Measurements from ENCODE around the gene RBM28. TPM values are rescaled to one million over a fixed set of nuclear protein-coding genes. Genes with fewer than 3 reads are reported as not detected.
A peak's percentile ranks its signal among the peaks of the same experiment; 100 is the strongest.

RBM28 gene
- total and polyA plus RNA-seq, 8 donors: 8.1 to 319 (median 25.9) TPM

DNA sequence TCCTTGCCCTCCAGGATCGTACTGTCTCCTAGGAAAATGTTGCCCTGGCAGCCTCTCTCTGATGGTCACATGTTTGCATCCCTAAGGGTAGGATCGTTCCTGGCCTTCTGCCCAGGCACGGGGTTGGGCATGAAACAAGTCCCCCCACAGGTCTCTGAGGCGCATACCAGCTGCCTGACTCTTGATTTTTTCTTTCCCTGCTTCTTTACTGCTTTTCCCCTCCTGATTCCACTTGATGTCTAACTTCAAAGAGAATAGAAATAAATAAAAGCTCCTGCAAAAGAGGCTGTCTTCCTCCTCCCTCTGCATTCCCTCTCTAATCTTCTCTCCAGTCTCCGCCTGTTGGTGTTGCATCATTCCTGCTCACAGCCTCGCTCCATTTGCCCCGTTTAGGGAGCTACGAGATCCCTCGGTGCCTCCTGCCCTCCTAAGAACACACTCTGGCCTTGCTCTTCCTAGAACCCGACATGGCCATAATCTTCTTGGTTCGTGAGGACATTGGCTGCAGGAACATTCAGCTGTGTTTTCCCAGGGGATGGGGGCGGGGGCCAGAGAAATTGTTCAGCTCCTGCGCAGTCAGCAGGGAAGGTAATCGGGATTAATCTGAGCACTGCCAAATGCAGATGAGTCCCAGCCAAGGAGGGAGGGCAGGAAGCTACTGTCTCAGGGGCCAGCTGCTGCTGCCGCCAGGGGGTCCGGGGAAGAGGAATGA lies 76.7 kb downstream of the RBM28 start:
- H3K9me3 ChIP-seq: no peaks in the 10 kb centered on the region
- peaks cover 0 to 22% (median 19%) of the 10 kb centered on the region in 3 donors for H3K27me3 ChIP-seq
- H3K4me3 ChIP-seq: peak overlapping the region; percentile 1 to 19 (median 14)
- H3K27ac ChIP-seq: peak overlapping the region in 2 of 5 donors; percentile 33 to 73
- peak; percentile 61 to 82 for DNase-seq
- peaks cover 29 to 54% (median 39%) of the 10 kb centered on the region in 4 donors for H3K4me1 ChIP-seq
- intact Hi-C loops (cut with DNase I; ENCODE audit: low total_unique reads): no loop called here
- H3K36me3 ChIP-seq: no peaks in the 10 kb centered on the region
- WGBS, 5 donors: 16 to 25% (median 23%) methylated on average over 16 of the region's 16 CpGs
- no peak for TF ChIP-seq POLR2AphosphoS5 (IDR thresholded peaks at IDR 0.05)
- TF ChIP-seq, protein P1, sequence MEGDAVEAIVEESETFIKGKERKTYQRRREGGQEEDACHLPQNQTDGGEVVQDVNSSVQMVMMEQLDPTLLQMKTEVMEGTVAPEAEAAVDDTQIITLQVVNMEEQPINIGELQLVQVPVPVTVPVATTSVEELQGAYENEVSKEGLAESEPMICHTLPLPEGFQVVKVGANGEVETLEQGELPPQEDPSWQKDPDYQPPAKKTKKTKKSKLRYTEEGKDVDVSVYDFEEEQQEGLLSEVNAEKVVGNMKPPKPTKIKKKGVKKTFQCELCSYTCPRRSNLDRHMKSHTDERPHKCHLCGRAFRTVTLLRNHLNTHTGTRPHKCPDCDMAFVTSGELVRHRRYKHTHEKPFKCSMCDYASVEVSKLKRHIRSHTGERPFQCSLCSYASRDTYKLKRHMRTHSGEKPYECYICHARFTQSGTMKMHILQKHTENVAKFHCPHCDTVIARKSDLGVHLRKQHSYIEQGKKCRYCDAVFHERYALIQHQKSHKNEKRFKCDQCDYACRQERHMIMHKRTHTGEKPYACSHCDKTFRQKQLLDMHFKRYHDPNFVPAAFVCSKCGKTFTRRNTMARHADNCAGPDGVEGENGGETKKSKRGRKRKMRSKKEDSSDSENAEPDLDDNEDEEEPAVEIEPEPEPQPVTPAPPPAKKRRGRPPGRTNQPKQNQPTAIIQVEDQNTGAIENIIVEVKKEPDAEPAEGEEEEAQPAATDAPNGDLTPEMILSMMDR (IDR thresholded peaks at IDR 0.05): no peak
- no peak for TF ChIP-seq POLR2A (IDR thresholded peaks at IDR 0.05)
- no peak for TF ChIP-seq EP300 (IDR thresholded peaks at IDR 0.05)

DNA sequence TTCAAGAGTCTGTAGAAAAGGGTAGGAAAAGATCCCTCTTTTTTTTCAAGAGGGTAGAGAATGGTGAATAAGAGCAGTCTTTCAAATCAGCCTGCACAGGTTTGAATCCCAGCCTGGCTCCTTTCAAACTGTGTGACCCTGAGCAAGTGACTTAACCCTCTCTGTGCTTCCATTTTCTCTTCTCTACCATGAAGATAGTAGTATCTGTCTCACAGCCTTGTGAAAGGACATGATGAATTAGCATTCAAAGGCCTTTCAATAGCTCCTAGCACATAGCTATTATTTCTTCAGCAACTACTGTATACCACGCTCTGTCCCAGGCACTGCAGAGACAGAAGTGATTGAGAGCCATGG lies 77.2 kb downstream of the RBM28 start:
- Histone ChIP-seq H3K27ac (peak overlapping the region in 1 of 5 donors; percentile 73), H3K4me3 (peak overlapping the region in 2 of 4 donors; percentile 1 to 11), H3K9me3 (no peaks in the 10 kb centered on the region), H3K4me1 (peaks cover 28 to 48% (median 34%) of the 10 kb centered on the region in 4 donors), H3K27me3 (peaks cover 0 to 17% (median 14%) of the 10 kb centered on the region in 3 donors), H3K36me3 (no peaks in the 10 kb centered on the region)
- no peak for TF ChIP-seq EP300 (IDR thresholded peaks at IDR 0.05)
- TF ChIP-seq POLR2AphosphoS5 (IDR thresholded peaks at IDR 0.05): no peak
- TF ChIP-seq POLR2A (IDR thresholded peaks at IDR 0.05): no peak
- intact Hi-C loops (cut with DNase I; ENCODE audit: low total_unique reads): no loop called here
- 72 to 89% (median 82%) methylated on average over 1 of the region's 1 CpG for WGBS, 5 donors
- no peak for DNase-seq

DNA sequence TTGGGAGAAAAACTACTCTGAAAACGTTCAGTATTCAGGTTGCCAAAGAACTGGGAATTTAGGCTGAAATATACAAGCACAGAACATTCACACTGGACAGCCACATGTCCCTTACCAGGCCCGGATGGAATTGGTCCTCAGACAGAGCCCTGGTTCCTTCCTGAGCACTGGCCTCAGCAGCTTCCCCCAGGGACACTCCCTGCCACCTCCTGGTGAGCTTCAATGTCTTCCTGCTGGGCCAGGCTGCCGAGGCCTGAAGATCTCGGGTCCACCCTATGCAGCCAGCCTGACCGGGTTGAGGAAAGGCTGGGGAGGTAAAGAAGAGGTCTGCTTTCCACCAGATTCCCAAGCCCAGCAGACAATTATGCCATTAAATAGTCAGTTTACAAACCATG lies 77.8 kb downstream of the RBM28 start:
- TF ChIP-seq EP300 (IDR thresholded peaks at IDR 0.05): no peak
- peaks cover 23 to 42% (median 29%) of the 10 kb centered on the region in 4 donors for H3K4me1 ChIP-seq
- no peaks in the 10 kb centered on the region for H3K36me3 ChIP-seq
- 48 to 60% (median 56%) methylated on average over 5 of the region's 5 CpGs for WGBS, 5 donors
- H3K9me3 ChIP-seq: no peaks in the 10 kb centered on the region
- peak overlapping the region in 1 of 5 donors; percentile 73 for H3K27ac ChIP-seq
- intact Hi-C loops (cut with DNase I; ENCODE audit: low total_unique reads): no loop called here
- no peak overlapping the region for H3K4me3 ChIP-seq
- DNase-seq: peak in 1 of 2 donors; percentile 15
- H3K27me3 ChIP-seq: peaks cover 0 to 10% (median 8%) of the 10 kb centered on the region in 3 donors

DNA sequence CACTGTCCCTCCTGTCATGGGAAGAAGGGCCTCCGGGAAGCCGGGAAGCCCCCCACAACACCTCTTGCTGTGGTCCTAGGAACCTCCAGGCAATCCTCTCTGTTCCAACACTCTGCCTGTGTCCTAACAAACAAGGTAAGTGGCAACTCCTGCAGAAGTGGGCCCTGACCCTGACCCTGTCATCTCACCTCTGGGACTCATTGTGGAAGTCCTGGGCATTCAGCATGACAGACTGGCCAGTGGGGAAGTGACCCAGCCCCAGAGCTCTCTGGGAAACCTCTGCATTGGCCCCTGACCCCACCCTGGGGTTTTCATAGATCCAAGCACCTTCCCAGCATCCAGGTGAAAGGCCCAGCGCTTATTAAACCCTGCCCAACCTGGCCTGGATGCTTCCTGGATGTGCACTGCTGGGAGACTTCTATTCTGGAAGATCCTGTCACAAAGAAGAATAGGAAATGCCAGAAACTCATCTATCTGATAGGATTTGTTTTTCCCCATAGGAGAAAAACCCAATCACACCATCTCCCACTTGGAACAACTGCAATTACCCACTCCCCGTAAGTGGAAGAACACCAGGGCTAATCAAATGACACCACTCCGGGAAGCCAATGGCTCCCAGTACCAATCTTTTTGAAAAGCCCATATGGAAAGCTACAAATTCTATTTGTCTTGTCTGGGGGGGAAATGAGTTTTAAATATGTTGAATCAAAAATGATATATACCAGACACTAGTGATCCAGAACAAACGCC lies 78.4 kb downstream of the RBM28 start:
- Histone ChIP-seq H3K27ac (peak overlapping the region in 1 of 5 donors; percentile 48), H3K27me3 (peaks cover 0 to 5% (median 2%) of the 10 kb centered on the region in 3 donors), H3K36me3 (no peaks in the 10 kb centered on the region), H3K9me3 (no peaks in the 10 kb centered on the region), H3K4me3 (no peak overlapping the region), H3K4me1 (peaks cover 21 to 40% (median 28%) of the 10 kb centered on the region in 4 donors)
- WGBS, 5 donors: 85 to 91% (median 89%) methylated on average over 6 of the region's 6 CpGs
- intact Hi-C loops (cut with DNase I; ENCODE audit: low total_unique reads): no loop called here
- TF ChIP-seq, protein P1 (IDR thresholded peaks at IDR 0.05): no peak
- TF ChIP-seq EP300 (IDR thresholded peaks at IDR 0.05) (no peak), POLR2A (IDR thresholded peaks at IDR 0.05) (no peak), POLR2AphosphoS5 (IDR thresholded peaks at IDR 0.05) (no peak)
- DNase-seq: no peak

DNA sequence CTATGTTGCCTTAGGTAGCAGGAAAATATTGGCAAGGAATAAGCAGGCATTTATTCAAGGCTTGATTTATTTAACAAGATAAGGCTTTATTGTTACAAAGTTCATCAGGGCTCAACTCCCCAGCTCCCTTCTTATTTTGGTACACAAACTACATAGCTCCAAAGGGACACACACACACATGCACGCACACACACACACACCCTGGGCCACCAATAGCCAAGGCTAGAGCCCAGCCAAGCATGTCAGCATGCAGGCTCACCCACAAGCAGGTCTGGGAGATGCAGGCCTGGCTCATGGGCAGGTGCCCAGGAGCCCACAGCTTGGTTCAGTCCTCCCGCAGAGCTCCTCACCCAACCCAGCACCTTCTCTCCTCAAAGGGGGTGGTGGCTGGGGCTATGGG lies 79.2 kb downstream of the RBM28 start:
- intact Hi-C loops (cut with DNase I; ENCODE audit: low total_unique reads): no loop called here
- peak; percentile 16 to 72 for DNase-seq
- Histone ChIP-seq H3K4me1 (peaks cover 22 to 48% (median 35%) of the 10 kb centered on the region in 4 donors), H3K36me3 (no peaks in the 10 kb centered on the region), H3K27me3 (no peaks in the 10 kb centered on the region), H3K27ac (peak overlapping the region in 2 of 5 donors; percentile 9 to 48), H3K9me3 (no peaks in the 10 kb centered on the region), H3K4me3 (no peak overlapping the region)
- 21 to 58% (median 39%) methylated on average over 2 of the region's 2 CpGs for WGBS, 5 donors
- no peak for TF ChIP-seq POLR2A (IDR thresholded peaks at IDR 0.05)
- peak in 1 of 3 donors; percentile 30 for TF ChIP-seq POLR2AphosphoS5 (IDR thresholded peaks at IDR 0.05)
- no peak for TF ChIP-seq EP300 (IDR thresholded peaks at IDR 0.05)
